H1 (cell line): ENCODE results near the gene RBM26. TPM values are rescaled to one million over a fixed set of nuclear protein-coding genes. Genes with fewer than 3 reads are reported as not detected.

Experiments used
- CEBPB ChIP-seq: IDR thresholded peaks from 2 replicates; pipeline ENCODE4 v1.6.1; 2012; ENCODE audit warnings: low read depth, low read length
- CHD1 ChIP-seq: IDR thresholded peaks from 2 replicates; pipeline ENCODE4 v1.6.1; 2012; ENCODE audit warnings: low read depth, low read length, improper control_type of control experiment
- CHD2 ChIP-seq: IDR thresholded peaks from 2 replicates; pipeline ENCODE4 v1.6.1; 2012; ENCODE audit warnings: low read length, improper control_type of control experiment
- CHD7 ChIP-seq: fragments of 300-600 bp; sonication (generic); IDR thresholded peaks from 2 replicates; pipeline ENCODE4 v1.7.1; 2012; ENCODE audit warnings: low read length, moderate library complexity, mild to moderate bottlenecking, inconsistent platforms; ENCODE audit not compliant: insufficient replicate concordance
- CREB1 ChIP-seq: IDR thresholded peaks from 2 replicates; pipeline ENCODE4 v1.6.1; 2012; ENCODE audit warnings: inconsistent platforms
- POLR2AphosphoS5 ChIP-seq: IDR thresholded peaks from 2 replicates; pipeline ENCODE4 v1.6.1; 2011; ENCODE audit warnings: low read depth, low read length
- POU5F1 ChIP-seq: IDR thresholded peaks from 2 replicates; pipeline ENCODE4 v1.6.1; 2011; ENCODE audit warnings: low read depth, mild to moderate bottlenecking, low read length, moderate library complexity
- RBBP5 ChIP-seq: IDR thresholded peaks from 2 replicates; pipeline ENCODE4 v1.7.1; 2012; ENCODE audit warnings: low read depth, mild to moderate bottlenecking, inconsistent platforms, low read length, moderate library complexity, borderline replicate concordance
- SIRT6 ChIP-seq: IDR thresholded peaks from one replicate; pipeline ENCODE4 v1.7.1; 2012; ENCODE audit warnings: low read length, inconsistent platforms
- SP1 ChIP-seq: IDR thresholded peaks from 2 replicates; pipeline ENCODE4 v1.6.1; 2011; ENCODE audit warnings: low read depth, low read length
- SP4 ChIP-seq: IDR thresholded peaks from 2 replicates; pipeline ENCODE4 v1.6.1; 2012; ENCODE audit warnings: low read length, inconsistent platforms
- TBP ChIP-seq: IDR thresholded peaks from 2 replicates; pipeline ENCODE4 v1.6.1; 2011; ENCODE audit warnings: low read depth, low read length, improper control_type of control experiment
- polyA plus RNA-seq, 7 experiments: library from polyadenylated mRNA; depleted of rRNA in 3 of 7; stranded (reverse) in 5 of 7; unstranded in 2 of 7; fragments of >200 nt in 5 of 7; fragments of 200-250 nt in 2 of 7; gene quantifications; 1 replicate in 5 of 7; 2 replicates in 1 of 7; 4 replicates in 1 of 7; pipeline versions ENCODE4 v1.2.1 to v1.2.3, GENCODE V29; 2011 to 2013; ENCODE audit warnings: missing spikeins in 2 of 7, mixed read lengths in 2 of 7
- total RNA-seq: library from RNA; stranded (reverse); fragmentation: NEBNext Ultra II Directional; extraction: Animal tissue kit (Norgen Biotek cat#: 25700); gene quantifications from 2 replicates; pipeline ENCODE4 v1.2.1, GENCODE V29; 2021

RBM26 gene
- total and polyA plus RNA-seq, 2 of the 8 experiments (the other 6 are each of a cell fraction or from before 2014, with no cell fraction given), result 20.3 to 65.5 TPM

- TF ChIP-seq CHD7 (peak; percentile 92), CHD2 (peak; percentile 47; the same call in 1 of the 2 replicates), CEBPB (no peak), TBP (no peak), SIRT6 (no peak), SP1 (peak; percentile 78), POLR2AphosphoS5 (no peak), SP4 (no peak), CREB1 (no peak), RBBP5 (no peak), POU5F1 (no peak), CHD1 (peak; percentile 81)
These were observed 117.9 kb downstream of the RBM26 start (continued) for GRCh38 chr13:79287939-79288795.
